C4-2B (cell line): ENCODE data around the gene DBNDD1.

Experiments used
- ZFX ChIP-seq: fragments of 450-650 bp; IDR thresholded peaks from 2 replicates; pipeline ENCODE4 v1.6.1; 2017
- TF ChIP-seq, protein P1 (sequence below): fragments of 450-650 bp; conservative IDR thresholded peaks from 2 replicates; pipeline ENCODE4 v1.5.1; 2017; ENCODE audit warnings: mild to moderate bottlenecking

DNA sequence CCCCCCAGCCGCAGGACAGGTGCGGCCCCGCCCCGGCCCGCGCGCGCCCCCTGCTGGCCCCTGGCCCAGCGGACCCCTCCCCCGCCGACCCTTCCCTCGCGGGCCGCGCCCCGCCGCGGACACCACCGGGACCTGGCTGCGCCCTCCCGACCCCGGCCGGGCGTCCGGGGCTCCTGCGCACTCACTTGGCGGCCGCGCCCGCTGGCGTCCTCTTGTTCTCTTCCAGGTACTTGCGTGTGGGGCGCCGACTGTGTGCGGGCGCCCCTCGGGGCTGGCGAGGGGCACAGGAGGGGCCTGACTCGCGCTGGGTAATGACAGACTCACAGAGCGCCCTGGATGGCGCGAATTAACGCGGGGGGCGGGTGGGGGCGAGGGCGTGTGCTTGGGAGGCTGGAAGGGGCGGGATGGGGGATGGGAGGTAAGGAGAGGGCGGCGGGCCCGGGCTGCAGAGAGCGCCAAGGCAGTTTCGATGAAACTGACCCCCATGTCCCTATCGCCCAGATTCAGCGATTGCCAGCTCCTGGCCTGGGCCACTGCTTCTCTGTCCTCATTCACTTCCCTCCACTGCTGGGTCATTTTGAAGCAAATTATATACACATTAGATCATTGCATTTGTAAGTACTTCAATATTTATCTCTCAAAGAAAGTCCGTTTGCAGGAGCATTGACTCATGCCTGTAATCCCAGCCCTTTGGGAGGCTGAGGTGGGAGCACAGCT is 445 bp upstream of the DBNDD1 start:
- TF ChIP-seq, protein P1, sequence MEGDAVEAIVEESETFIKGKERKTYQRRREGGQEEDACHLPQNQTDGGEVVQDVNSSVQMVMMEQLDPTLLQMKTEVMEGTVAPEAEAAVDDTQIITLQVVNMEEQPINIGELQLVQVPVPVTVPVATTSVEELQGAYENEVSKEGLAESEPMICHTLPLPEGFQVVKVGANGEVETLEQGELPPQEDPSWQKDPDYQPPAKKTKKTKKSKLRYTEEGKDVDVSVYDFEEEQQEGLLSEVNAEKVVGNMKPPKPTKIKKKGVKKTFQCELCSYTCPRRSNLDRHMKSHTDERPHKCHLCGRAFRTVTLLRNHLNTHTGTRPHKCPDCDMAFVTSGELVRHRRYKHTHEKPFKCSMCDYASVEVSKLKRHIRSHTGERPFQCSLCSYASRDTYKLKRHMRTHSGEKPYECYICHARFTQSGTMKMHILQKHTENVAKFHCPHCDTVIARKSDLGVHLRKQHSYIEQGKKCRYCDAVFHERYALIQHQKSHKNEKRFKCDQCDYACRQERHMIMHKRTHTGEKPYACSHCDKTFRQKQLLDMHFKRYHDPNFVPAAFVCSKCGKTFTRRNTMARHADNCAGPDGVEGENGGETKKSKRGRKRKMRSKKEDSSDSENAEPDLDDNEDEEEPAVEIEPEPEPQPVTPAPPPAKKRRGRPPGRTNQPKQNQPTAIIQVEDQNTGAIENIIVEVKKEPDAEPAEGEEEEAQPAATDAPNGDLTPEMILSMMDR, result peak; percentile 90
- TF ChIP-seq ZFX, result no peak
